ENCODE data around the gene STK32B.

- TF ChIP-seq POLR2A (IDR thresholded peaks at IDR 0.05) (no peak), CTCF (IDR thresholded peaks at IDR 0.05) (no peak)
These were observed 314.1 kb downstream of the STK32B start for GRCh38 chr4:5365071-5366008.

Data from stomach (tissue), 4 donors.